Fibroblast of the aortic adventitia (primary cell): ENCODE data around the gene INPP5J. TPM values are rescaled to one million over a fixed set of nuclear protein-coding genes. Genes with fewer than 3 reads are reported as not detected.

Experiments used
- DNase-seq: peaks from one replicate; pipeline ENCODE4 v3.0.0-alpha.2; 2010; ENCODE audit warnings: low read depth
- H3K4me3 ChIP-seq: 2 replicates; pipeline ENCODE4 v1.5.1; 2011; ENCODE audit warnings: low read depth, mild to moderate bottlenecking, control low read depth, low read length, moderate library complexity
- CTCF ChIP-seq: IDR thresholded peaks from 2 replicates; pipeline ENCODE4 v1.5.1; 2011; ENCODE audit warnings: mild to moderate bottlenecking, low read length, control low read depth, inconsistent platforms; ENCODE audit not compliant: insufficient read depth
- total RNA-seq: library from RNA; depleted of rRNA; stranded (reverse); fragments of >200 nt; gene quantifications from 2 replicates; pipeline ENCODE4 v1.2.3, GENCODE V29; 2012; ENCODE audit warnings: low replicate concordance

INPP5J gene
- total RNA-seq, 1 donor: under 0.01 TPM

- H3K4me3 ChIP-seq: peak overlapping the region; percentile 52
- DNase-seq: no peak
- no peak for TF ChIP-seq CTCF
Measured at GRCh38 chr22:31123292-31123602, 481 bp downstream of the INPP5J start.

DNA sequence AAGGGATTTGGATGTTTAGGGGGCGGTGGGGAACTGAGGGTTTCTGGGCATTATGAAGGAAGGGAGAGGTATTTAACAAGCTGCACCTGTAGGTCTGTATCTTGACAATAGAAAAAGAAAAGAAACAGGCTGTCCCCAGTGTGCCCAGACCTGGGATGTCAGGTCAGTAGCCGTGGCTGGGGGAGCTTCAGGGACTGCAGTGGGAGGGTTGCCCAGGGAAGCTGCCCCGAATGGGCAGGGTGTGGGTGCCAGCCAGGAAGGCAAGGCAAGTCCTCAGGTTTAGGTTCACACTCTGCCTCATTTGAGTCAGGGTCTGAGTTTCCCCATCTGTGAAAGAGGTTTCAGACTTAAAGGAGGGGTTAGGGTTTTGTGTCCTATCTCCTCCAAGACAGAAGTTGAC is 1.5 kb downstream of the INPP5J start:
- no peak overlapping the region for H3K4me3 ChIP-seq
- TF ChIP-seq CTCF: no peak
- DNase-seq: no peak

GRCh38 chr22:31124811-31125465 is 2.2 kb downstream of the INPP5J start:
- H3K4me3 ChIP-seq: no peak overlapping the region
- no peak for TF ChIP-seq CTCF
- DNase-seq: no peak

DNA sequence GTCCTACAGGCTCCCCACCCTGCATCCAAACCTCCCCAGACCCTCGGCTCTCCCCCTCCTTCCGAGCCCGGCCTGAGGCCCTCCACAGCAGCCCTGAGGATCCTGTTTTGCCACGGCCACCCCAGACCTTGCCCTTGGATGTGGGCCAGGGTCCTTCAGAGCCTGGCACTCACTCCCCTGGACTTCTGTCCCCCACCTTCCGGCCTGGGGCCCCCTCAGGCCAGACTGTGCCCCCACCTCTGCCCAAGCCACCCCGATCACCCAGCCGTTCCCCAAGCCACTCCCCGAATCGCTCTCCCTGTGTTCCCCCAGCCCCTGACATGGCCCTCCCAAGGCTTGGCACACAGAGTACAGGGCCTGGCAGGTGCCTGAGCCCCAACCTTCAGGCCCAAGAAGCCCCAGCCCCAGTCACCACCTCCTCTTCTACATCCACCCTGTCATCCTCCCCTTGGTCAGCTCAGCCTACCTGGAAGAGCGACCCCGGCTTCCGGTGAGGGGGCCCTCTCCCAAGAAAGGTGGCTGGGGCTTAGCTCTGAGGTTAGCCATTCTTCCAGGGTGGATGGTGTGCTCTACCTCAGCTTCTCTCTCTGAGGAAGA is 2.9 kb downstream of the INPP5J start:
- H3K4me3 ChIP-seq: no peak overlapping the region
- TF ChIP-seq CTCF: no peak
- no peak for DNase-seq

GRCh38 chr22:31126128-31126868 is 3.5 kb downstream of the INPP5J start:
- no peak for TF ChIP-seq CTCF
- no peak for DNase-seq
- H3K4me3 ChIP-seq: no peak overlapping the region

GRCh38 chr22:31126869-31127175 is 4.1 kb downstream of the INPP5J start:
- no peak overlapping the region for H3K4me3 ChIP-seq
- no peak for DNase-seq
- no peak for TF ChIP-seq CTCF
